CD4-positive, CD25-positive, alpha-beta regulatory T cell (primary cell): ENCODE measurements around the gene MLLT10. TPM values are rescaled to one million over a fixed set of nuclear protein-coding genes. Genes with fewer than 3 reads are reported as not detected.
A peak's percentile ranks its signal among the peaks of the same experiment; 100 is the strongest.

ENCODE experiments used
- ATAC-seq, 2 donors: fragments of 150-1000 bp; cut with Tn5 transposase; one replicate each; pipeline ENCODE4 v1.10.0; 2021; ENCODE audit warnings: low read depth in 2 of 2, moderate number of reproducible peaks in 2 of 2, moderate library complexity in 1 of 2
- DNase-seq, 3 donors: peaks; one replicate each; pipeline versions ENCODE4 v3.0.0 to v3.0.0-alpha.2; 2012 to 2022; ENCODE audit warnings: mixed read lengths in 1 of 3
- H3K27ac ChIP-seq: one replicate; pipeline ENCODE4 v1.7.0; 2013; ENCODE audit warnings: mild to moderate bottlenecking, low read length; ENCODE audit not compliant: insufficient read depth, poor library complexity, severe bottlenecking
- H3K27me3 ChIP-seq: one replicate; pipeline ENCODE4 v1.7.0; 2013; ENCODE audit warnings: low read length; ENCODE audit not compliant: control insufficient read depth, insufficient read depth
- H3K36me3 ChIP-seq: one replicate; pipeline ENCODE4 v1.7.0; 2013; ENCODE audit warnings: mild to moderate bottlenecking, low read length, moderate library complexity; ENCODE audit not compliant: control insufficient read depth, insufficient read depth
- H3K4me1 ChIP-seq: 2 replicates; pipeline ENCODE4 v1.7.0; 2013; ENCODE audit warnings: mild to moderate bottlenecking, low read length; ENCODE audit not compliant: insufficient read depth, control insufficient read depth, poor library complexity, severe bottlenecking
- H3K4me3 ChIP-seq: one replicate; pipeline ENCODE4 v1.7.0; 2013; ENCODE audit warnings: low read depth, mild to moderate bottlenecking, low read length, moderate library complexity
- H3K9me3 ChIP-seq, 2 experiments: 1 replicate in 1 of 2; 2 replicates in 1 of 2; pipeline ENCODE4 v1.7.0; 2013; ENCODE audit warnings: low read length in 2 of 2, mild to moderate bottlenecking in 1 of 2, moderate library complexity in 1 of 2; ENCODE audit not compliant: control insufficient read depth in 2 of 2
- H3K27ac Mint-ChIP-seq, 3 donors: one replicate each; pipeline ENCODE4 v1.8.0; 2020 to 2022; ENCODE audit warnings: mild to moderate bottlenecking in 3 of 3, mixed read lengths in 3 of 3, moderate library complexity in 2 of 3
- H3K27me3 Mint-ChIP-seq: one replicate; pipeline ENCODE4 v1.8.0; 2022; ENCODE audit warnings: mild to moderate bottlenecking, mixed read lengths
- H3K36me3 Mint-ChIP-seq: one replicate; pipeline ENCODE4 v1.8.0; 2020; ENCODE audit warnings: mixed read lengths
- H3K4me1 Mint-ChIP-seq, 4 donors: one replicate each; pipeline ENCODE4 v1.8.0; 2020 to 2022; ENCODE audit warnings: mixed read lengths in 4 of 4, mild to moderate bottlenecking in 1 of 4
- H3K4me3 Mint-ChIP-seq, 4 donors: one replicate each; pipeline ENCODE4 v1.8.0; 2020 to 2022; ENCODE audit warnings: mild to moderate bottlenecking in 4 of 4, mixed read lengths in 4 of 4, moderate library complexity in 3 of 4
- H3K9me3 Mint-ChIP-seq, 7 donors: one replicate each; pipeline ENCODE4 v1.8.0; 2020 to 2022; ENCODE audit warnings: mixed read lengths in 7 of 7, mild to moderate bottlenecking in 3 of 7, moderate library complexity in 2 of 7
- polyA plus RNA-seq, 4 donors: library from polyadenylated mRNA; unstranded; fragments of 300-500 nt; fragmentation: Illumina TruSeq; gene quantifications; one replicate each; pipeline ENCODE4 v1.2.3, GENCODE V29; 2021
- total RNA-seq: library from RNA; stranded (reverse); gene quantifications from one replicate; pipeline ENCODE4 v1.2.3, GENCODE V29; 2022

MLLT10 gene
- total and polyA plus RNA-seq, 5 donors from 2014 or later = 5.8 to 81.9 (median 8.1) TPM

DNA sequence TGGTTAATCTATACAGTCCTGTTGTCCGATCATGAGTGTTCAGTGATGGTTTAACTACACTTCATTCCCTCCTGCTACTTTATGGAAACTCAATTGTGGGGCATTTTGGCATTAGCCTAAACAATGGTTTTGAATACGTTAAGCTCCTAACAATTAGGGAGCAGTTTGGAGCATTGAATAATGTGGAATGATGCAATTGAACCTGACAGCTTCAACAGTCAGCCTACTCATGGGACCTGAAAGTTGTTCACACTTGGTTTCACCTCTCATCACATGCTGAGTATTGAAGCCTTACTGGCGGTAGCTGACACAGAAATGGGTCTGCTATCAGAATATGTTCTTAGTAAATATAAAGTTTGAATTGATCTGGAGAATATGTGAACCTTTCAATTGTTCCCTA is 186.1 kb downstream of the MLLT10 start:
- ATAC-seq (no peak), DNase-seq (no peak)
- no peaks in the 10 kb centered on the region for H3K27me3 Mint-ChIP-seq
- Histone ChIP-seq H3K27me3 (no peaks in the 10 kb centered on the region), H3K36me3 (peaks cover 19% of the 10 kb centered on the region), H3K4me3 (no peak overlapping the region), H3K4me1 (no peaks in the 10 kb centered on the region), H3K9me3 (no peaks in the 10 kb centered on the region), H3K27ac (no peak overlapping the region)
- H3K9me3 Mint-ChIP-seq = no peaks in the 10 kb centered on the region
- no peak overlapping the region for H3K4me3 Mint-ChIP-seq
- H3K27ac Mint-ChIP-seq = no peak overlapping the region
- H3K36me3 Mint-ChIP-seq = peaks cover 43% of the 10 kb centered on the region
- peaks cover 9 to 26% (median 24%) of the 10 kb centered on the region in 4 donors for H3K4me1 Mint-ChIP-seq

DNA sequence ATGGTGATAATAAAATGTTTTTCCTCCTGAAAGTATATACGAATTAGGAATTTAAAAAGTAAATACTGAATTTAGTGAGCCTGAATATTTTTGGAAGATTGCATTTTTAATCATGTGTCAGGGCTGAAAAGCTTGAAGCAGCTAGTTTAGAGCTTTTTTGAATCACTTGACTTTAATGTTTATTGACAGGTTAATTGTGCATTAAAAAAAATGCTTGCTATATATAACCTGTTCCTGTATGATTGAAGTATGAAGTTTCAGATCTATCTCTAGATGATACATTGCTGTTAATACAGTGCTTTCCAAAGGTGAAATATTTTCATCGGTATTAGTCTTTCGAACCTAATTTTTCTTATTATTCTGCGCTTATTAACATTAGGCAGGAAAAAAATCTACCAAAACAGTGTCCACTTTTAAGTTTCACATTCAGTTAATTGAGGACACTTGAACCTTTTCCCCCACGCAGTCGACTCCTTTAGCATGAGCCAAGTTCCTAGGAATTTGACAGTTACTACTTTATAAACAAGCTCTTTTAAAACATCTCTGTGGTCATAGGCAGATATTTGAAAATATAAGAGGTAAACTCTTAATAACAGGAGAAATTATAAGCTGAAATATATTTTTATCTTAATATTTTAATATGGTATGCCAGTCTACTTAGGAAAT is 187.1 kb downstream of the MLLT10 start:
- H3K9me3 Mint-ChIP-seq = no peaks in the 10 kb centered on the region
- H3K4me1 ChIP-seq = no peaks in the 10 kb centered on the region
- ATAC-seq = no peak

DNA sequence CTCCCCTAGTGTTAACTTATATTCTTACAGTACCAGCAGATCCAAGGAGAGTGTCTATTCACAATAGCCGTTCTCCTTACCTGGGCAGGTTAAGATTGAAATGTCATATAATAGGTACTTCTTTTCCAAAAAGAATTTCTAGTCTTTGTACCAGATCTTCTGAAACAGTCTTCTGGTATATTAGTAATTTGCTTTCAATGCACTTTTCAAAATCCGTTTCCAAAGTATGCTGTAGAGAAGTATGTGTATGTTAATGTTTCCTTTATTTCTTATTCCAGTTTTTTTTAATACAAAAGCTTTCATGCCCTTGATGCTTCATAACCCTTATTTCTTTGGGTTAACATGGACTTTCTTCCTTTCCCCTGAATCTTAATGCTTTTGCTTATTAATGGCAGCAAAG is 188.2 kb downstream of the MLLT10 start:
- Mint-ChIP-seq H3K36me3 (peaks cover 43% of the 10 kb centered on the region), H3K4me3 (no peak overlapping the region), H3K4me1 (peaks cover 14 to 34% (median 25%) of the 10 kb centered on the region in 4 donors), H3K27ac (no peak overlapping the region), H3K9me3 (no peaks in the 10 kb centered on the region), H3K27me3 (no peaks in the 10 kb centered on the region)
- no peak for ATAC-seq
- Histone ChIP-seq H3K9me3 (no peaks in the 10 kb centered on the region), H3K4me3 (no peak overlapping the region), H3K4me1 (no peaks in the 10 kb centered on the region), H3K27me3 (no peaks in the 10 kb centered on the region), H3K27ac (no peak overlapping the region), H3K36me3 (peaks cover 13% of the 10 kb centered on the region)
- DNase-seq = no peak

More for the DNA sequence above, 187.1 kb downstream of the MLLT10 start:
- Mint-ChIP-seq H3K36me3 (peaks cover 37% of the 10 kb centered on the region), H3K4me1 (peaks cover 12 to 27% (median 24%) of the 10 kb centered on the region in 4 donors), H3K27ac (no peak overlapping the region), H3K4me3 (no peak overlapping the region), H3K27me3 (no peaks in the 10 kb centered on the region)
- Histone ChIP-seq H3K4me3 (no peak overlapping the region), H3K9me3 (no peaks in the 10 kb centered on the region), H3K36me3 (peaks cover 9% of the 10 kb centered on the region), H3K27ac (no peak overlapping the region), H3K27me3 (no peaks in the 10 kb centered on the region)
- no peak for DNase-seq

GRCh38 chr10:21724020-21724589 is 190.1 kb downstream of the MLLT10 start:
- H3K4me1 Mint-ChIP-seq = peaks cover 18 to 39% (median 31%) of the 10 kb centered on the region in 4 donors
- Histone ChIP-seq H3K4me1 (peaks cover 4% of the 10 kb centered on the region), H3K27ac (no peak overlapping the region), H3K36me3 (peaks cover 11% of the 10 kb centered on the region), H3K4me3 (no peak overlapping the region), H3K9me3 (no peaks in the 10 kb centered on the region), H3K27me3 (no peaks in the 10 kb centered on the region)
- H3K36me3 Mint-ChIP-seq = peaks cover 40% of the 10 kb centered on the region
- peak overlapping the region in 2 of 3 donors; percentile 69 to 81 for H3K27ac Mint-ChIP-seq
- no peaks in the 10 kb centered on the region for H3K9me3 Mint-ChIP-seq
- H3K4me3 Mint-ChIP-seq = no peak overlapping the region
- ATAC-seq (no peak), DNase-seq (no peak)
- H3K27me3 Mint-ChIP-seq = no peaks in the 10 kb centered on the region

DNA sequence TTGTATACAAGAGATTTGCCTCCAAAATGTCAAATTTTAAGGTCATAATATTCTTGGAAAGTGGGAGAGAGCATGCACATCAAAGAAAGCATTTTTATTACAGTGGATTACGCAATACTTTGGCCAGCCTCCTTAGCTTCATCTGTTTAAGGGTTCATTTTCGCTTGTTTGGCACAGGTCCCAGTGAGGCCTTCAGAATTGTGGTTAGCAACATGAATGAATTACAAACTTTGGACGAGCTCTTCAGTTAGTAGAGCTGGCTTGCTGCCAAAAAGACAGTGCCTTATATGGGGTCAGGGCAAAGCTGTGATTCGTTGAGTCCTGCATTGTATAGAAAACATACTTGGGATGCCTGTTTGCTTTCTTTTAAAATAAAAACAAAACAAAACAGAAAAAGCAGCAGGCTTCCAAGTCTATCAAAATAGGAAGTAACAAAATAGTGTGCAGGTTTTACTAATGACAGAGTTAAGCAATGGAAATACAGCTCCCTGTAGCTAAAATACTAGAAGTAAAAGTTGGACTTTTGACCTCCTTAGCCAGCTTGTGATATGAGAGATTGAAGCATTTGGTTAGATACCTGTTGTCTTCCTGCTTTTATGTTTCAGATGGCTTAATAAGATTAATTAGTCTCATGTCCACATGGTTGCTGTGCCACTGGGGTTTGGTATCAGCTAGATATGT is 190.8 kb downstream of the MLLT10 start:
- peak overlapping the region; percentile 14 to 81 (median 69) for H3K27ac Mint-ChIP-seq
- peaks cover 17% of the 10 kb centered on the region for H3K36me3 ChIP-seq
- peaks cover 18 to 36% (median 31%) of the 10 kb centered on the region in 4 donors for H3K4me1 Mint-ChIP-seq
- DNase-seq = peak in 2 of 3 donors; percentile 14 to 43
- no peak overlapping the region for H3K4me3 Mint-ChIP-seq
- no peak overlapping the region for H3K4me3 ChIP-seq
- H3K27me3 ChIP-seq = no peaks in the 10 kb centered on the region
- H3K36me3 Mint-ChIP-seq = peaks cover 41% of the 10 kb centered on the region
- no peaks in the 10 kb centered on the region for H3K9me3 Mint-ChIP-seq
- peaks cover 4% of the 10 kb centered on the region for H3K4me1 ChIP-seq
- no peak overlapping the region for H3K27ac ChIP-seq
- H3K9me3 ChIP-seq = no peaks in the 10 kb centered on the region
- ATAC-seq = peak; percentile 37 to 55
- no peaks in the 10 kb centered on the region for H3K27me3 Mint-ChIP-seq

GRCh38 chr10:21726601-21727225 is 192.7 kb downstream of the MLLT10 start:
- Mint-ChIP-seq H3K36me3 (peaks cover 40% of the 10 kb centered on the region), H3K4me1 (peaks cover 18 to 36% (median 32%) of the 10 kb centered on the region in 4 donors), H3K9me3 (no peaks in the 10 kb centered on the region), H3K27me3 (no peaks in the 10 kb centered on the region), H3K4me3 (no peak overlapping the region), H3K27ac (no peak overlapping the region)
- H3K27ac ChIP-seq = no peak overlapping the region
- no peak overlapping the region for H3K4me3 ChIP-seq
- H3K27me3 ChIP-seq = no peaks in the 10 kb centered on the region
- H3K36me3 ChIP-seq = peaks cover 28% of the 10 kb centered on the region
- H3K4me1 ChIP-seq = peaks cover 4% of the 10 kb centered on the region
- no peak for ATAC-seq
- H3K9me3 ChIP-seq = no peaks in the 10 kb centered on the region
- no peak for DNase-seq

GRCh38 chr10:21727452-21728168 is 193.6 kb downstream of the MLLT10 start:
- no peak for DNase-seq

More at GRCh38 chr10:21727452-21728168, 193.6 kb downstream of the MLLT10 start:
- H3K27ac ChIP-seq = no peak overlapping the region
- H3K9me3 ChIP-seq = no peaks in the 10 kb centered on the region
- Mint-ChIP-seq H3K36me3 (peaks cover 38% of the 10 kb centered on the region), H3K4me3 (no peak overlapping the region), H3K4me1 (peaks cover 18 to 34% (median 30%) of the 10 kb centered on the region in 4 donors), H3K27ac (no peak overlapping the region), H3K27me3 (no peaks in the 10 kb centered on the region), H3K9me3 (no peaks in the 10 kb centered on the region)
- no peak overlapping the region for H3K4me3 ChIP-seq
- peak in 1 of 2 donors; percentile 50 for ATAC-seq
- H3K4me1 ChIP-seq = peaks cover 4% of the 10 kb centered on the region
- H3K27me3 ChIP-seq = no peaks in the 10 kb centered on the region
- peaks cover 34% of the 10 kb centered on the region for H3K36me3 ChIP-seq
